SKM-1 treated with dmso at 0.1 percent for 144 hours (cell line): Measurements from ENCODE around the gene DIPK1C.
A peak's percentile ranks its signal among the peaks of the same experiment; 100 is the strongest.

Source experiments
- DNase-seq: peaks from one replicate; lab custom pipeline; 2025; ENCODE audit not compliant: unreplicated experiment; lab: John Stamatoyannopoulos, UW

The DIPK1C gene

DNA sequence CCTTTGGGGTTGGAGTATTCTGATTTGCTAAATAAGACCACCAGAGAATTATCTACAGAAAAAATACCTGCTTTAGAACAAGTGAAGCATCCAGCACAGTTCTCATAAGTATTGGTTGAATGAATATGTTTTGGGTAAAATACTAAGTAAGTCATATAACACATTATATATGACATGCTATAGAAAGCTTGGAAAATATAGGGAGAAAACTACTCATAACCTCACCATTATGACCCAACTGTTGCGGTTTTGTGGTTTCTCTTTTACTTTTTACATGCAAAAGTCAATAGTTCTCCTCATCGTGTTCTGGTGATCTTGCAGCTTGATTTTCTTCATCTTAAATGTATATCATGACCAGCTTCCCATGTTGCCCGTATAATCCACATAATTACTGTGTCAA lies 66.2 kb downstream of the DIPK1C start:
- DNase-seq: peak; percentile 19

- no peak for DNase-seq
Measured at GRCh38 chr18:74389991-74390390, 67.1 kb downstream of the DIPK1C start.

DNA sequence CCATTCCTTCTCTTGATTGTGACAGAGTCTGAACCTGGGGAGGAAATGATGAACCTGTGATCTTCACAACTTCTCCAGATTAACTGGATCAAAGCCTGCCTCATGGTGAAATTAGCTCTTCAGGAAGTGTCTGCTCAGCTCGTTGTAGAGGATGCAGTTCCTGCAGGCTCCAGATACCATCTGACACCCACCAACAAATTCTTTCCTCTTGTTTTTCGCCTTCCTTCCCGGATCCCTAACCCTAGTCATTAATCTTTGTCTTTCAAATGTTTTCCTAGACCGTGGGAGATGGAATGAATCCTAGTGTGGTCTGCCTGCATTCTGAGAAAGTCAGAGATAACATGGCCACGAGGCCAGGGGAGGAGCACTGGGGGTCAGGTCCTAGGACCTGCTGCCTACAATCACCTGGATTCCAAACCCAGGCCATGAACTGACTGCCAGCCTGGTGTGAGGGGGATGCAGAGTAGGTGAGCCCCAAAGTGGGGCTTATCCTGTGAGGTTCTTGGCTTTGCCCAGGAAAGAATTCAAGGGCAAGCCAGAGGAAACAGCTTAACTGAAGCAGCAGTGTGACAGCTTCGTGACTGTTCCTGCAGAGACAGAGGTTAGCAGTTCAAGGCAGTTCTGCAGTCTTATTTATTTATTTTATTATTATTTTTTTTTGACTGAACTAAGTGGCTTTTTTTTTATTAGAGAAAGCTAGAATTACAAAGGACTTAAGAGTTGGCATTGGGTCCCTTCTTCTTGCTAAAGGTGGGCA lies 67.8 kb downstream of the DIPK1C start:
- DNase-seq: no peak

DNA sequence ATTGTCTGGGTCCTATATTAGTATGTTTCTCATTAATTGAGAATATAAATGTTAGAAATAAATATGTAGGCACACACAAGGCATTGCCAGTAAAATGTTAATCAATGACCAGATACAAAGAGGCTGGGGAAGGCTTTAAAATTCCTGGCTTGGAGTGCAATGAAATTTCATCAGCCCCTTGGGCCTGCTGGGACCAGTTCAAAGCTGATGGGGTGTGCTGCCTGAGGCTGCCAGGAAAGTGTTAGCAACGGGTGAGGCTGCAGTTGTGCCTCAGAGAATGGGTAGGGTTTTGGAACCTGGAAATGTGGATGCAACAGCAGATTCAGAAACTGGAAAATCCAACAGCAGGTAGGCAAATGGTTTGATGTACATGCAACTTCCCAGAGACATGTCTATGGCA lies 68.9 kb downstream of the DIPK1C start:
- DNase-seq: no peak

GRCh38 chr18:74387383-74387782 lies 69.7 kb downstream of the DIPK1C start:
- no peak for DNase-seq
